Mucosa of descending colon (tissue), 3 donors: ENCODE measurements around the gene NBAS. TPM values are rescaled to one million over a fixed set of nuclear protein-coding genes. Genes with fewer than 3 reads are reported as not detected.

ENCODE experiments used
- ATAC-seq: fragments of 200-7000 bp; cut with Tn5 transposase; one replicate; pipeline ENCODE4 v1.9.1; 2020; ENCODE audit warnings: mild to moderate bottlenecking, moderate library complexity
- DNase-seq, 3 donors: peaks; one replicate each; pipeline ENCODE4 v3.0.0-alpha.2; 2020
- H3K36me3 ChIP-seq: fragments of 200-600 bp; one replicate; pipeline ENCODE4 v1.8.0; 2021; ENCODE audit warnings: low read depth, mild to moderate bottlenecking
- H3K4me1 ChIP-seq: fragments of 200-600 bp; one replicate; pipeline ENCODE4 v1.8.0; 2021; ENCODE audit warnings: low read depth, mild to moderate bottlenecking
- H3K4me3 ChIP-seq: fragments of 200-600 bp; one replicate; pipeline ENCODE4 v1.8.0; 2021; ENCODE audit warnings: mild to moderate bottlenecking
- H3K9me3 ChIP-seq: fragments of 200-600 bp; one replicate; pipeline ENCODE4 v1.8.0; 2021; ENCODE audit warnings: mild to moderate bottlenecking
- intact Hi-C, 2 donors: fragments of 100-400 bp; cut with DNase I in 1 of 2; cut with micrococcal nuclease in 1 of 2; formaldehyde crosslinking; loops; one replicate each; pipeline versions ENCODE4 v1.11.0 to v1.11.1; 2022; cut with DNase I, micrococcal nuclease
- total RNA-seq, 3 donors: library from RNA; stranded (reverse); fragmentation: NEBNext Ultra II Directional in 2 of 3; extraction: Animal tissue kit (Norgen Biotek cat#: 25700) in 2 of 3; gene quantifications; one replicate each; pipeline versions ENCODE4 v1.2.1 to v1.2.4, GENCODE V29; 2021 to 2023
- TF ChIP-seq, protein P1 (sequence below): fragments of 200-600 bp; IDR thresholded peaks from one replicate; pipeline ENCODE4 v1.8.0; 2022; ENCODE audit warnings: antibody characterized with exemption, mild to moderate bottlenecking
- donor health status: DM: no; HTN: no; CAD: no; lungs with moderate emphysema.
- donor health status: DM: no; HTN: no; CAD: no.
- donor health status: DM: no; HTN: yes; CAD: no.

Gene NBAS
- total RNA-seq, 3 donors from 2014 or later = 25.8 to 50.2 (median 32.8) TPM

DNA sequence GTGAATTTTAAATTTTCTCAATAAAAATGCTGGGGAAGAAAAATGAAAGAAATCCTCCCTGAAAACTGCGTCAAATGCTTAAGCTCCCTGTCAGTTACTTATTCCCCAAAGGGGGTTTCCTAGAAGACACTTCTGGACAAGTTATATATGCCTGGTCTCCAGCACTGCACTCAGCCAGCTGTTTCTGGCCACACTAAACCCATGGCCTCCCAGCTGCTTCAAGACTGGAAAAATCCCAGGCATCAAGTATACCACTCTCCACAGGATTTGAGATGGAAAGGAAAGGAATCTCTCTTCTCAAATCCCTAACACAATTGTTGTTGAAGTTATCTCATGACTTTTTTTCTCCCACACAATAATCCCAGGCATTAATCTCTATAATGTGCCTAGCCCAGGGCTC lies 245.7 kb downstream of the NBAS start:
- ATAC-seq = no peak
- H3K4me1 ChIP-seq = no peaks in the 10 kb centered on the region
- no peaks in the 10 kb centered on the region for H3K36me3 ChIP-seq
- DNase-seq = no peak
- no peak overlapping the region for H3K4me3 ChIP-seq
- TF ChIP-seq, protein P1, sequence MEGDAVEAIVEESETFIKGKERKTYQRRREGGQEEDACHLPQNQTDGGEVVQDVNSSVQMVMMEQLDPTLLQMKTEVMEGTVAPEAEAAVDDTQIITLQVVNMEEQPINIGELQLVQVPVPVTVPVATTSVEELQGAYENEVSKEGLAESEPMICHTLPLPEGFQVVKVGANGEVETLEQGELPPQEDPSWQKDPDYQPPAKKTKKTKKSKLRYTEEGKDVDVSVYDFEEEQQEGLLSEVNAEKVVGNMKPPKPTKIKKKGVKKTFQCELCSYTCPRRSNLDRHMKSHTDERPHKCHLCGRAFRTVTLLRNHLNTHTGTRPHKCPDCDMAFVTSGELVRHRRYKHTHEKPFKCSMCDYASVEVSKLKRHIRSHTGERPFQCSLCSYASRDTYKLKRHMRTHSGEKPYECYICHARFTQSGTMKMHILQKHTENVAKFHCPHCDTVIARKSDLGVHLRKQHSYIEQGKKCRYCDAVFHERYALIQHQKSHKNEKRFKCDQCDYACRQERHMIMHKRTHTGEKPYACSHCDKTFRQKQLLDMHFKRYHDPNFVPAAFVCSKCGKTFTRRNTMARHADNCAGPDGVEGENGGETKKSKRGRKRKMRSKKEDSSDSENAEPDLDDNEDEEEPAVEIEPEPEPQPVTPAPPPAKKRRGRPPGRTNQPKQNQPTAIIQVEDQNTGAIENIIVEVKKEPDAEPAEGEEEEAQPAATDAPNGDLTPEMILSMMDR = no peak
- intact Hi-C loops = no loop called here
- no peaks in the 10 kb centered on the region for H3K9me3 ChIP-seq

DNA sequence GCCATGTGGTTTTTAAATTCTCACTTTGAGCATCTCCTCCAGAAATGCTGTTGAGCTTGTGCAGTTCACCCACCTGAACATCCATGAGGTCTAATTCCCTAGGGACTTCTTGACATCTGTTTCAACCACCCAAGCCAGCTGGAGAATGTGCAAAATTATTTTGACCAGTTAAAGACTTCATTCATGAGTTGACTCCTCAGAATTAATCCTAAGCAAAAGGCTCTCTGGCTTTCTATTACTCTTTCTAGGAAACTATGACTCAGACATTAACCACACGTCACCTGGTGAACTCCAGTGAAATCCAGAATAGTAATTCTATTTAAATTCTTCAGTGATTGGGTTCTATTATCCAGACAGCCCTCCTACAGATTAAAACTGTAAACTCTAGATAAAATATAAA lies 247.5 kb downstream of the NBAS start:
- intact Hi-C loops = no loop called here
- H3K36me3 ChIP-seq = no peaks in the 10 kb centered on the region
- no peak for DNase-seq
- TF ChIP-seq, protein P1 = no peak
- H3K4me1 ChIP-seq = no peaks in the 10 kb centered on the region
- H3K4me3 ChIP-seq = no peak overlapping the region
- no peak for ATAC-seq
- no peaks in the 10 kb centered on the region for H3K9me3 ChIP-seq

DNA sequence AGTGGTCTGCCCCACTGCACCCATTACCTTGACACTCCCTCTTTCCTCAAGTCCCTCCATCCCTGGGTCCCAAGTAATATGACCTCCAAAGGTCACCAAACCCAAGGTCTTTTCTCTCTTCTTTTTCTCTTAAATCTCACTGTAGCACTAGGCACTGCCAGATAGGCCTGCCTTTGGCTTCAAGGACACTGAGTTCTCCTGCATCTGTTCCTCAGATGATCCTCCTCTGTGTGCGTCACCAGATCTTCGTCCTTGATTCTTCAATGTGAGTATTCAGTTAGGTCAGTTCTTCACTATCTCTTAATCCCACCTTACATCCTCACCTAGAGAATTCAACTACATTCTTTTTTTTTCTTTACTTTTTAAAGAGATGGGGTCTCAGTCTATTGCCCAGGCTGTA lies 249.2 kb downstream of the NBAS start:
- Histone ChIP-seq H3K36me3 (no peaks in the 10 kb centered on the region), H3K4me3 (no peak overlapping the region), H3K9me3 (no peaks in the 10 kb centered on the region), H3K4me1 (no peaks in the 10 kb centered on the region)
- intact Hi-C loops = no loop called here
- TF ChIP-seq, protein P1 = no peak
- ATAC-seq (no peak), DNase-seq (no peak)

DNA sequence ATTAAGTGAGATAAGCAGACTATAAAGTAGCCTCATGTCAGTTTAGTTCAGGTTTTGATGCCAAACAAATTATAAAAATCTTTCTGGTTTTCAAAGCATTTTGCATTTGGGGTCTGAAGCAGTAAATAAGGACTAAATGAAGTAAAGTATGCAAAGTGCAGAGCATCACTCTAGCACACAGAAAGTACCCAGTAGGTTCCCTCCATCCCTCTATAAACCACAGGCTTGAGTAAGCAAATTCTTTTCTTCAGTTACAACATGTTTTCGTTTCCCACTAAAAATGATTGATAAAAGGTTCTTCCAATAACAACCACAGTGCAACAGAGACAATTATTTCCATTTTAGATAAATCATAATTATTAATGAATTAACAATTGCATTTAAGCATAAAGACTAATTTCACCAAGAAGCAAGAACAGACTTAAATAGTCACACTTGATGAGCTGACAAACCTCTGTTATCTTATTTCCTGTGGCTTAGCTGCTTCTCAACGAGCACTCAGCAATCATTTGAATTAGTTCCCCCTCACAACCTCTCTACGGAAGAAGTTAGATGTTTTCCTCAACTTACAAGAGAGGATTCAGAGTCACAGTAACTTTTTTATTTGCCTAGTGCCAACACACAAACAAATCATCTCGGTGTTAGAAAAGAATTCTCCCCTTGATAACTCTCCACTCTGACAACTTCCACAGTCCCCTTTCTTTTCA lies 249.8 kb downstream of the NBAS start:
- Histone ChIP-seq H3K4me3 (no peak overlapping the region), H3K4me1 (no peaks in the 10 kb centered on the region), H3K9me3 (no peaks in the 10 kb centered on the region), H3K36me3 (no peaks in the 10 kb centered on the region)
- intact Hi-C loops = no loop called here
- TF ChIP-seq, protein P1 = no peak
- DNase-seq (no peak), ATAC-seq (no peak)

DNA sequence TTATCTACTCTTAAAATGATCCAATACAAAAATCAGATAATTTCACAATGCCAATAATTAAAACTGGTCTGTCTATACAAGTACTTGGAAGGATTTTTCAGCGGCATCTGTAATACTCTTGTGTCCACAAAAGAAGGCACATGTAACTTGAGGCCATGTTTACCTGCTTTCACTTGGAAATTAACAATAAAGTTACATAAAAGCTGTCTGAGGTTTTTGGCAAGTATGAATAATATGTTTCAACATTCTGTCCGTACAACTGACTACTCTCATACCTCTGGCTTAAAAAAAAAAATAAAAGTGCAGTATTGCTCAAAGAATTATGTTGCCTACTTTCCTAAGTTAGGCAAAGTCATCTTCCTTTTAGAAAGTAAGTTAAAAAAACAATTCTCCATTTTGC lies 253.6 kb downstream of the NBAS start:
- Histone ChIP-seq H3K4me3 (no peak overlapping the region), H3K4me1 (no peaks in the 10 kb centered on the region), H3K9me3 (no peaks in the 10 kb centered on the region), H3K36me3 (no peaks in the 10 kb centered on the region)
- no peak for ATAC-seq
- no peak for DNase-seq
- TF ChIP-seq, protein P1 = no peak
- intact Hi-C loops = no loop called here

DNA sequence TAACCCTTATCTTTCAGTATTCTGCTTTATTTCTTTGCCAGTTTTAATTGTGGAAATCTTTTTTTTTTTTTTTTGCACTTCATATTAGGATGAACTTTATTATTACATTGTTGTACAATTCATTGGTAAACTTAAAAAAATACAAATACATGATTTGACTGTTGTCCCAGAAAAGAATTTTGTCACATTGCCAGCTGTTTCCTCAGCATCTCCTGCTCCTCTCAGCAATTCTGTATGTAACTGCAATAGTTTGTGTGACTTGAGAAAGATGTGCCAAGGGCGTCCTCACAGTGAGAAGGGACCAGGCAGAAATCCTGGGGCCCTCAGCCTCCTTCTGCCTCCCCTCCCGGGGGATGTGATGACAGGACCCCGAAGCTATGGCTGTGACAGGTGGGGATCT lies 254.4 kb downstream of the NBAS start:
- intact Hi-C loops = no loop called here
- TF ChIP-seq, protein P1 = no peak
- ATAC-seq = no peak
- no peaks in the 10 kb centered on the region for H3K4me1 ChIP-seq
- H3K4me3 ChIP-seq = no peak overlapping the region
- H3K36me3 ChIP-seq = no peaks in the 10 kb centered on the region
- H3K9me3 ChIP-seq = no peaks in the 10 kb centered on the region
- DNase-seq = no peak
